Measurements from ENCODE around the gene POLR2L. TPM values are rescaled to one million over a fixed set of nuclear protein-coding genes. Genes with fewer than 3 reads are reported as not detected.

Gene POLR2L
- total and polyA plus RNA-seq, 2 of the 13 experiments (the other 11 are each of a cell fraction or from before 2014, with no cell fraction given), result 104 to 114 TPM

DNA sequence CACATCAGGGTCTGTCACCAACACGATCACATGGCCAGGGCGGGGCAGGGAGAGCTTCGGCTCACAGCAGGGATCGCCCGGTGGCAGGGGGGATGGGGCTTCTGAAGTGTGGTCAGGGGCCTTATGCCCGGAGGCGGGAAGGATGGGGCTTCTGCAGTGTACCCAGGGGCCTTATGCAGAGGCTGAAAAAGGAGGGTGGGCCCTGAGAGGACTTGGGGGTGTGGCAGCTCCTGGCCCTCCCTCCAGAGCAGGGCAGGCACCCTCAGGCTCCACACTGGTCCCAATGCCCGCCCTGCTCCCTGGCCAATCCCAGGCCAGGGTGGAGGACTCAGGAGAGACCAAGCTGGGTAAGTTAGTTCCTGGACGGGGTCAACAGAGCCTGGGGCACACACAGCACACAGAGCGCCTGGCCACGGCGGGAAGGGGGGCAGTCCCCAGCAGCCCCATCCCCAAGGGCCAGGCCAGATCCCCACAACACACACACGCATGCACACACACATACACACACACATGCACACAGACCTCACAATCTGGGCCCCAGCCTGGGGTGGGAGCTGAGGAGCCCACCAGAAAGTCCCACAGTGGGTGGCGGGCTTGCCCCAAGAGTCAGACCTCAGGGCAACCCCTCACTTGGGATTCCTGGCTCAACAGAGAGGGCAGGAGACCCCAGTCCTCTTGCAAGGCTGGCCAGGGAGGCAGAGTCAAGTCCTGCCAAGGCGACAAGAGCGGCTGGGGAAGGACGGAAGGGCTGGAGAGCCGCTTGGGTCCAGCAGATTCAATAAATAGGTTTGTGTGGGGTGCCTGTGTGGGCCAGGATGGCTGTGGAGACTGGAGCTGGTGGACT is 51.4 kb downstream of the POLR2L start (continued):
- TF ChIP-seq, protein P1, sequence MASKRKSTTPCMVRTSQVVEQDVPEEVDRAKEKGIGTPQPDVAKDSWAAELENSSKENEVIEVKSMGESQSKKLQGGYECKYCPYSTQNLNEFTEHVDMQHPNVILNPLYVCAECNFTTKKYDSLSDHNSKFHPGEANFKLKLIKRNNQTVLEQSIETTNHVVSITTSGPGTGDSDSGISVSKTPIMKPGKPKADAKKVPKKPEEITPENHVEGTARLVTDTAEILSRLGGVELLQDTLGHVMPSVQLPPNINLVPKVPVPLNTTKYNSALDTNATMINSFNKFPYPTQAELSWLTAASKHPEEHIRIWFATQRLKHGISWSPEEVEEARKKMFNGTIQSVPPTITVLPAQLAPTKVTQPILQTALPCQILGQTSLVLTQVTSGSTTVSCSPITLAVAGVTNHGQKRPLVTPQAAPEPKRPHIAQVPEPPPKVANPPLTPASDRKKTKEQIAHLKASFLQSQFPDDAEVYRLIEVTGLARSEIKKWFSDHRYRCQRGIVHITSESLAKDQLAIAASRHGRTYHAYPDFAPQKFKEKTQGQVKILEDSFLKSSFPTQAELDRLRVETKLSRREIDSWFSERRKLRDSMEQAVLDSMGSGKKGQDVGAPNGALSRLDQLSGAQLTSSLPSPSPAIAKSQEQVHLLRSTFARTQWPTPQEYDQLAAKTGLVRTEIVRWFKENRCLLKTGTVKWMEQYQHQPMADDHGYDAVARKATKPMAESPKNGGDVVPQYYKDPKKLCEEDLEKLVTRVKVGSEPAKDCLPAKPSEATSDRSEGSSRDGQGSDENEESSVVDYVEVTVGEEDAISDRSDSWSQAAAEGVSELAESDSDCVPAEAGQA (IDR thresholded peaks at IDR 0.05; ENCODE audit: low read depth), result no peak
- TF ChIP-seq, protein P1 (CRISPR knock-in tag; IDR thresholded peaks at IDR 0.05; ENCODE audit: borderline replicate concordance), result no peak
- TF ChIP-seq, protein P2, sequence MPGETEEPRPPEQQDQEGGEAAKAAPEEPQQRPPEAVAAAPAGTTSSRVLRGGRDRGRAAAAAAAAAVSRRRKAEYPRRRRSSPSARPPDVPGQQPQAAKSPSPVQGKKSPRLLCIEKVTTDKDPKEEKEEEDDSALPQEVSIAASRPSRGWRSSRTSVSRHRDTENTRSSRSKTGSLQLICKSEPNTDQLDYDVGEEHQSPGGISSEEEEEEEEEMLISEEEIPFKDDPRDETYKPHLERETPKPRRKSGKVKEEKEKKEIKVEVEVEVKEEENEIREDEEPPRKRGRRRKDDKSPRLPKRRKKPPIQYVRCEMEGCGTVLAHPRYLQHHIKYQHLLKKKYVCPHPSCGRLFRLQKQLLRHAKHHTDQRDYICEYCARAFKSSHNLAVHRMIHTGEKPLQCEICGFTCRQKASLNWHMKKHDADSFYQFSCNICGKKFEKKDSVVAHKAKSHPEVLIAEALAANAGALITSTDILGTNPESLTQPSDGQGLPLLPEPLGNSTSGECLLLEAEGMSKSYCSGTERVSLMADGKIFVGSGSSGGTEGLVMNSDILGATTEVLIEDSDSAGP (CRISPR knock-in tag; IDR thresholded peaks at IDR 0.05; ENCODE audit: borderline replicate concordance), result peak; percentile 15; the same call in 1 of the 2 replicates
- TF ChIP-seq, protein P3, sequence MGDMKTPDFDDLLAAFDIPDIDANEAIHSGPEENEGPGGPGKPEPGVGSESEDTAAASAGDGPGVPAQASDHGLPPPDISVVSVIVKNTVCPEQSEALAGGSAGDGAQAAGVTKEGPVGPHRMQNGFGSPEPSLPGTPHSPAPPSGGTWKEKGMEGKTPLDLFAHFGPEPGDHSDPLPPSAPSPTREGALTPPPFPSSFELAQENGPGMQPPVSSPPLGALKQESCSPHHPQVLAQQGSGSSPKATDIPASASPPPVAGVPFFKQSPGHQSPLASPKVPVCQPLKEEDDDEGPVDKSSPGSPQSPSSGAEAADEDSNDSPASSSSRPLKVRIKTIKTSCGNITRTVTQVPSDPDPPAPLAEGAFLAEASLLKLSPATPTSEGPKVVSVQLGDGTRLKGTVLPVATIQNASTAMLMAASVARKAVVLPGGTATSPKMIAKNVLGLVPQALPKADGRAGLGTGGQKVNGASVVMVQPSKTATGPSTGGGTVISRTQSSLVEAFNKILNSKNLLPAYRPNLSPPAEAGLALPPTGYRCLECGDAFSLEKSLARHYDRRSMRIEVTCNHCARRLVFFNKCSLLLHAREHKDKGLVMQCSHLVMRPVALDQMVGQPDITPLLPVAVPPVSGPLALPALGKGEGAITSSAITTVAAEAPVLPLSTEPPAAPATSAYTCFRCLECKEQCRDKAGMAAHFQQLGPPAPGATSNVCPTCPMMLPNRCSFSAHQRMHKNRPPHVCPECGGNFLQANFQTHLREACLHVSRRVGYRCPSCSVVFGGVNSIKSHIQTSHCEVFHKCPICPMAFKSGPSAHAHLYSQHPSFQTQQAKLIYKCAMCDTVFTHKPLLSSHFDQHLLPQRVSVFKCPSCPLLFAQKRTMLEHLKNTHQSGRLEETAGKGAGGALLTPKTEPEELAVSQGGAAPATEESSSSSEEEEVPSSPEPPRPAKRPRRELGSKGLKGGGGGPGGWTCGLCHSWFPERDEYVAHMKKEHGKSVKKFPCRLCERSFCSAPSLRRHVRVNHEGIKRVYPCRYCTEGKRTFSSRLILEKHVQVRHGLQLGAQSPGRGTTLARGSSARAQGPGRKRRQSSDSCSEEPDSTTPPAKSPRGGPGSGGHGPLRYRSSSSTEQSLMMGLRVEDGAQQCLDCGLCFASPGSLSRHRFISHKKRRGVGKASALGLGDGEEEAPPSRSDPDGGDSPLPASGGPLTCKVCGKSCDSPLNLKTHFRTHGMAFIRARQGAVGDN (CRISPR knock-in tag; IDR thresholded peaks at IDR 0.05), result 0 out of 2 replicates have a peak, but pooled peaks have one; percentile 7
- TF ChIP-seq ZNF547 (CRISPR knock-in tag; IDR thresholded peaks at IDR 0.05) (no peak), ZBTB1 (CRISPR knock-in tag; IDR thresholded peaks at IDR 0.05; ENCODE audit: borderline replicate concordance) (no peak), ZFP1 (CRISPR knock-in tag; IDR thresholded peaks at IDR 0.05) (no peak), ZNF232 (CRISPR knock-in tag; IDR thresholded peaks at IDR 0.05; ENCODE audit: borderline replicate concordance) (no peak), SOX6 (IDR thresholded peaks at IDR 0.05) (no peak), SOX6 (CRISPR knock-in tag; IDR thresholded peaks at IDR 0.05) (no peak)
- TF ChIP-seq, protein P4, sequence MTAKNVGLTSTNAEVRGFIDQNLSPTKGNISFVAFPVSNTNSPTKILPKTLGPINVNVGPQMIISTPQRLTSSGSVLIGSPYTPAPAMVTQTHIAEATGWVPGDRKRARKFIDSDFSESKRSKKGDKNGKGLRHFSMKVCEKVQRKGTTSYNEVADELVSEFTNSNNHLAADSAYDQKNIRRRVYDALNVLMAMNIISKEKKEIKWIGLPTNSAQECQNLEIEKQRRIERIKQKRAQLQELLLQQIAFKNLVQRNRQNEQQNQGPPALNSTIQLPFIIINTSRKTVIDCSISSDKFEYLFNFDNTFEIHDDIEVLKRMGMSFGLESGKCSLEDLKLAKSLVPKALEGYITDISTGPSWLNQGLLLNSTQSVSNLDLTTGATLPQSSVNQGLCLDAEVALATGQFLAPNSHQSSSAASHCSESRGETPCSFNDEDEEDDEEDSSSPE (CRISPR knock-in tag; IDR thresholded peaks at IDR 0.05), result no peak
